ENCODE results near the gene EEF1A2.

DNA sequence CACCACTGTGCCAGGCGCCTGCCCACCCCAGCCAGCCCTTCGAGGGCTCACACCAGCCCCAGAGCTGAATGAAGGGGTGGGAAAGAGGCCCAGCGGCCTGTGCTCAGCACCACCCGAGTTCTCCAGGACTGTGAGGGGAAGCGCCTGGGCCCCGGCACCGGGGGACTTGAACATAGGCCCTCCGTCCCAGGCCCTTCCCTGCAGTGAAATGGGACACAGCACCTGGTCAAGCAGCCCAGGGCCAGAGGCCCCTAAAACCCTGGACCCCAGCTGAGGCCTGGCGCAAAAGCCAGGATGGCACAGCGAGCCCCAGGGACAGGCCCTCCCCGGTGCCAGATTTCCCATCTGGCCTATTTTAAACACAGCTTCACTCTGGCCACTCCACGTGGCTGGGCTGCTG is 30.5 kb downstream of the EEF1A2 start:
- TF ChIP-seq CTCF (IDR thresholded peaks at IDR 0.05; ENCODE audit: insufficient read depth, low read depth, low read length) (no peak), EZH2 (IDR thresholded peaks at IDR 0.05; ENCODE audit: insufficient read depth, low read length) (no peak)

All from astrocyte (in vitro differentiated cells and primary cell).